ENCODE results near the gene ADGRG3. TPM values are rescaled to one million over a fixed set of nuclear protein-coding genes. Genes with fewer than 3 reads are reported as not detected.

ADGRG3 gene
- total RNA-seq, 1 donor from 2014 or later = not detected

- TF ChIP-seq EZH2phosphoT487 (IDR thresholded peaks at IDR 0.05) (no peak), EZH2 (IDR thresholded peaks at IDR 0.05) (no peak), CTCF (IDR thresholded peaks at IDR 0.05) (no peak)
- Histone ChIP-seq H3K4me2 (no peak overlapping the region), H3K4me1 (peaks cover 28% of the 10 kb centered on the region), H4K20me1 (ENCODE audit: low read depth) (no peaks in the 10 kb centered on the region), H3K9ac (no peak overlapping the region), H3K9me3 (ENCODE audit: low read depth) (no peaks in the 10 kb centered on the region), H3K27me3 (no peaks in the 10 kb centered on the region), H3K4me3 (no peak overlapping the region), H2AFZ (replicated peaks) (no peak overlapping the region), H3F3A (ENCODE audit: low read depth) (peaks cover 20% of the 10 kb centered on the region), H3K36me3 (no peaks in the 10 kb centered on the region), H3K27ac (no peak overlapping the region), H3K79me2 (ENCODE audit: low read depth) (no peaks in the 10 kb centered on the region)
- H3K4me3 Mint-ChIP-seq = no peak overlapping the region
- no peaks in the 10 kb centered on the region for H3K36me3 Mint-ChIP-seq
- H3K9me3 Mint-ChIP-seq = no peaks in the 10 kb centered on the region
- H3K27ac Mint-ChIP-seq = peak overlapping the region; percentile 53
- no peak for DNase-seq (ENCODE audit: low spot score)
- peaks cover 57% of the 10 kb centered on the region for H3K4me1 Mint-ChIP-seq
- peaks cover 8% of the 10 kb centered on the region for H3K27me3 Mint-ChIP-seq (ENCODE audit: insufficient read depth, low read depth)
Measured at GRCh38 chr16:57634171-57634570, 33.9 kb upstream of the ADGRG3 start.

GRCh38 chr16:57635266-57636097 lies 32.6 kb upstream of the ADGRG3 start:
- Histone ChIP-seq H3K36me3 (no peaks in the 10 kb centered on the region), H2AFZ (replicated peaks) (no peak overlapping the region), H3F3A (ENCODE audit: low read depth) (peaks cover 20% of the 10 kb centered on the region), H3K4me3 (no peak overlapping the region), H3K9ac (no peak overlapping the region), H3K27me3 (no peaks in the 10 kb centered on the region), H3K27ac (no peak overlapping the region), H3K79me2 (ENCODE audit: low read depth) (no peaks in the 10 kb centered on the region), H4K20me1 (ENCODE audit: low read depth) (no peaks in the 10 kb centered on the region), H3K9me3 (ENCODE audit: low read depth) (no peaks in the 10 kb centered on the region), H3K4me1 (peaks cover 41% of the 10 kb centered on the region), H3K4me2 (no peak overlapping the region)
- Mint-ChIP-seq H3K27ac (peak overlapping the region; percentile 60), H3K4me1 (peaks cover 62% of the 10 kb centered on the region), H3K9me3 (no peaks in the 10 kb centered on the region), H3K4me3 (peak overlapping the region; percentile 36), H3K36me3 (no peaks in the 10 kb centered on the region), H3K27me3 (ENCODE audit: insufficient read depth, low read depth) (peaks cover 5% of the 10 kb centered on the region)
- TF ChIP-seq EZH2 (IDR thresholded peaks at IDR 0.05) (no peak), CTCF (IDR thresholded peaks at IDR 0.05) (no peak), EZH2phosphoT487 (IDR thresholded peaks at IDR 0.05) (no peak)
- no peak for DNase-seq (ENCODE audit: low spot score)

GRCh38 chr16:57636184-57636583 lies 31.9 kb upstream of the ADGRG3 start:
- Histone ChIP-seq H3F3A (ENCODE audit: low read depth) (peaks cover 20% of the 10 kb centered on the region), H3K27me3 (no peaks in the 10 kb centered on the region), H3K4me3 (no peak overlapping the region), H3K9me3 (ENCODE audit: low read depth) (no peaks in the 10 kb centered on the region), H3K27ac (no peak overlapping the region), H3K4me1 (peaks cover 44% of the 10 kb centered on the region), H3K9ac (no peak overlapping the region), H4K20me1 (ENCODE audit: low read depth) (no peaks in the 10 kb centered on the region), H3K36me3 (no peaks in the 10 kb centered on the region), H3K79me2 (ENCODE audit: low read depth) (no peaks in the 10 kb centered on the region), H3K4me2 (no peak overlapping the region), H2AFZ (replicated peaks) (no peak overlapping the region)
- H3K27me3 Mint-ChIP-seq (ENCODE audit: insufficient read depth, low read depth) = peaks cover 3% of the 10 kb centered on the region
- peak overlapping the region; percentile 99 for H3K27ac Mint-ChIP-seq
- no peak overlapping the region for H3K4me3 Mint-ChIP-seq
- H3K4me1 Mint-ChIP-seq = peaks cover 60% of the 10 kb centered on the region
- no peak for DNase-seq (ENCODE audit: low spot score)
- H3K9me3 Mint-ChIP-seq = no peaks in the 10 kb centered on the region
- H3K36me3 Mint-ChIP-seq = no peaks in the 10 kb centered on the region
- no peak for TF ChIP-seq EZH2phosphoT487 (IDR thresholded peaks at IDR 0.05)
- no peak for TF ChIP-seq CTCF (IDR thresholded peaks at IDR 0.05)
- TF ChIP-seq EZH2 (IDR thresholded peaks at IDR 0.05) = no peak
